Colonic mucosa (tissue), 4 donors: ENCODE measurements around the gene DOK4. TPM values are rescaled to one million over a fixed set of nuclear protein-coding genes. Genes with fewer than 3 reads are reported as not detected.

ENCODE experiments used
- DNase-seq: peaks from one replicate; pipeline ENCODE4 v3.0.0-alpha.2; 2020
- H3K27ac ChIP-seq: fragments of 200-600 bp; one replicate; pipeline ENCODE4 v1.8.0; 2021
- H3K27me3 ChIP-seq: fragments of 200-600 bp; one replicate; pipeline ENCODE4 v1.8.0; 2021
- H3K36me3 ChIP-seq: fragments of 200-600 bp; one replicate; pipeline ENCODE4 v1.8.0; 2021
- H3K4me1 ChIP-seq: fragments of 200-600 bp; one replicate; pipeline ENCODE4 v1.8.0; 2021; ENCODE audit warnings: mild to moderate bottlenecking
- H3K4me3 ChIP-seq: fragments of 200-600 bp; one replicate; pipeline ENCODE4 v1.8.0; 2021
- H3K9ac ChIP-seq, 2 donors: one replicate each; pipeline ENCODE4 v1.7.0; 2013; ENCODE audit warnings: control low read depth in 2 of 2, low read depth in 2 of 2, low read length in 2 of 2
- H3K9me3 ChIP-seq: fragments of 200-600 bp; one replicate; pipeline ENCODE4 v1.8.0; 2021
- intact Hi-C: fragments of 100-400 bp; cut with DNase I; formaldehyde crosslinking; loops from one replicate; pipeline ENCODE4 v1.14.1; 2022
- total RNA-seq, 2 donors: library from RNA; stranded (reverse); fragmentation: NEBNext Ultra II Directional in 1 of 2; extraction: Animal tissue kit (Norgen Biotek cat#: 25700) in 1 of 2; gene quantifications; one replicate each; pipeline ENCODE4 v1.2.1, GENCODE V29; 2021
- TF ChIP-seq, protein P1 (sequence below): fragments of 200-600 bp; IDR thresholded peaks from one replicate; pipeline ENCODE4 v1.8.0; 2022; ENCODE audit warnings: antibody characterized with exemption, mild to moderate bottlenecking
- donor health status: healthy.
- donor health status: DM: no; HTN: no; CAD: no.
- donor health status: DM: no; HTN: no; CAD: no.

Gene DOK4
- total RNA-seq, 2 donors from 2014 or later = 121 to 141 TPM

GRCh38 chr16:57518922-57519321 is 32.6 kb upstream of the DOK4 start:
- no peak for DNase-seq
- H3K27me3 ChIP-seq = no peaks in the 10 kb centered on the region
- no peak overlapping the region for H3K4me3 ChIP-seq
- H3K9me3 ChIP-seq = no peaks in the 10 kb centered on the region
- no peaks in the 10 kb centered on the region for H3K4me1 ChIP-seq
- H3K9ac ChIP-seq = no peak overlapping the region
- no peaks in the 10 kb centered on the region for H3K36me3 ChIP-seq
- TF ChIP-seq, protein P1, sequence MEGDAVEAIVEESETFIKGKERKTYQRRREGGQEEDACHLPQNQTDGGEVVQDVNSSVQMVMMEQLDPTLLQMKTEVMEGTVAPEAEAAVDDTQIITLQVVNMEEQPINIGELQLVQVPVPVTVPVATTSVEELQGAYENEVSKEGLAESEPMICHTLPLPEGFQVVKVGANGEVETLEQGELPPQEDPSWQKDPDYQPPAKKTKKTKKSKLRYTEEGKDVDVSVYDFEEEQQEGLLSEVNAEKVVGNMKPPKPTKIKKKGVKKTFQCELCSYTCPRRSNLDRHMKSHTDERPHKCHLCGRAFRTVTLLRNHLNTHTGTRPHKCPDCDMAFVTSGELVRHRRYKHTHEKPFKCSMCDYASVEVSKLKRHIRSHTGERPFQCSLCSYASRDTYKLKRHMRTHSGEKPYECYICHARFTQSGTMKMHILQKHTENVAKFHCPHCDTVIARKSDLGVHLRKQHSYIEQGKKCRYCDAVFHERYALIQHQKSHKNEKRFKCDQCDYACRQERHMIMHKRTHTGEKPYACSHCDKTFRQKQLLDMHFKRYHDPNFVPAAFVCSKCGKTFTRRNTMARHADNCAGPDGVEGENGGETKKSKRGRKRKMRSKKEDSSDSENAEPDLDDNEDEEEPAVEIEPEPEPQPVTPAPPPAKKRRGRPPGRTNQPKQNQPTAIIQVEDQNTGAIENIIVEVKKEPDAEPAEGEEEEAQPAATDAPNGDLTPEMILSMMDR = no peak
- H3K27ac ChIP-seq = no peak overlapping the region
- intact Hi-C loops = loop anchor here (5.0 kb wide), 2 partner anchors 52 to 217 kb away; no protein-coding TSS in a partner anchor

- intact Hi-C loops = loop anchor here (5.0 kb wide), 2 partner anchors 51 to 216 kb away; no protein-coding TSS in a partner anchor
- DNase-seq = no peak
These were observed 32.2 kb upstream of the DOK4 start for GRCh38 chr16:57518520-57518919.

GRCh38 chr16:57517397-57518367 is 31.4 kb upstream of the DOK4 start:
- Histone ChIP-seq H3K9ac (no peak overlapping the region), H3K4me3 (no peak overlapping the region), H3K27me3 (no peaks in the 10 kb centered on the region), H3K4me1 (no peaks in the 10 kb centered on the region), H3K36me3 (no peaks in the 10 kb centered on the region), H3K27ac (no peak overlapping the region), H3K9me3 (no peaks in the 10 kb centered on the region)
- no peak for DNase-seq
- intact Hi-C loops = loop anchor here (2.0 to 5.0 kb wide), 3 partner anchors 50 to 215 kb away; no protein-coding TSS in a partner anchor
- TF ChIP-seq, protein P1 = no peak

More at GRCh38 chr16:57518520-57518919, 32.2 kb upstream of the DOK4 start:
- Histone ChIP-seq H3K9me3 (no peaks in the 10 kb centered on the region), H3K4me3 (no peak overlapping the region), H3K9ac (no peak overlapping the region), H3K36me3 (no peaks in the 10 kb centered on the region), H3K27ac (no peak overlapping the region), H3K27me3 (no peaks in the 10 kb centered on the region), H3K4me1 (no peaks in the 10 kb centered on the region)
- TF ChIP-seq, protein P1 = no peak

- Histone ChIP-seq H3K36me3 (no peaks in the 10 kb centered on the region), H3K4me3 (no peak overlapping the region), H3K9me3 (no peaks in the 10 kb centered on the region), H3K27ac (no peak overlapping the region), H3K27me3 (no peaks in the 10 kb centered on the region), H3K4me1 (no peaks in the 10 kb centered on the region), H3K9ac (no peak overlapping the region)
- DNase-seq = no peak
- TF ChIP-seq, protein P1 = no peak
- intact Hi-C loops = loop anchor here (2.0 to 5.0 kb wide), 3 partner anchors 49 to 214 kb away; no protein-coding TSS in a partner anchor
These were observed 30.5 kb upstream of the DOK4 start for GRCh38 chr16:57516773-57517172.

DNA sequence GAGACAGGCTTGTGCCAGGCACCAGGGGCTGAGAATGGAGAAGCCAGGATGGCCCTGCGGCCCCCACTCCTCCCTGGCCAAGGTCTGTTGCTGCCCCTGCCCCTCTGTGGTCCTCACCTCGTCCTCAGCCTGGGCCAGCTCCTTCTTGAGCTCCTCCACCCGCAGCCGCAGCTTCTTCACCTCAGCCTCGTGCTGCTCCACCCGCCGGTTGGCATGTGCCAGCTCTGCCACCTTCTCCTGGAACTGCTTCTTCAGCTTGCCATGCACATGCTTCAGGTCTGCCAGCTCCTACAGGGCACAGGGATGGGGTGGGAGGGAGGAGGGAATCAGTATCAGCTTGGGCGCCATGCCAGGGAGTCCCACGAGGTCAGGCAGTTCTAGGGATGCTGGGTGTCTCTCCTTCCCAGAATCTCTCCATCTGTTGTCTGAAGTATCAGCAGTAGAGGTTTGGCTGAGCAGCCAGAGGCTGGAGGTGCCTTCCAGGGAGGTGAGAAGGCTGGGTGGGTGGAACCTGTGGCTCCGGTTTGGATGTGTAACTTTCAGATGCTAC is 30.0 kb upstream of the DOK4 start:
- Histone ChIP-seq H3K4me3 (no peak overlapping the region), H3K9me3 (no peaks in the 10 kb centered on the region), H3K27me3 (no peaks in the 10 kb centered on the region), H3K36me3 (no peaks in the 10 kb centered on the region), H3K27ac (no peak overlapping the region), H3K9ac (no peak overlapping the region), H3K4me1 (no peaks in the 10 kb centered on the region)
- TF ChIP-seq, protein P1 = no peak
- DNase-seq = no peak
- intact Hi-C loops = loop anchor here (2.0 to 5.0 kb wide), 3 partner anchors 49 to 214 kb away; no protein-coding TSS in a partner anchor
